Ovary (tissue), 3 donors: ENCODE results near the gene BRINP3.

Experiments
- CTCF ChIP-seq, 3 donors: fragments of 450-650 bp in 2 of 3; fragments of 200-600 bp in 1 of 3; IDR thresholded peaks; one replicate each; pipeline versions ENCODE4 v1.5.1 to v1.8.0; 2016 to 2022; ENCODE audit warnings: antibody characterized with exemption in 3 of 3, mild to moderate bottlenecking in 1 of 3
- EP300 ChIP-seq: sonication (generic); formaldehyde crosslinking; IDR thresholded peaks from one replicate; pipeline ENCODE4 v1.6.1; 2017; ENCODE audit warnings: antibody characterized with exemption
- POLR2A ChIP-seq: fragments of 450-650 bp; IDR thresholded peaks from one replicate; pipeline ENCODE4 v1.6.1; 2017; ENCODE audit warnings: antibody characterized with exemption, mild to moderate bottlenecking, moderate library complexity
- donor health status: DM: no; HTN: no; CAD: no.

- TF ChIP-seq CTCF (IDR thresholded peaks at IDR 0.05) (no peak), EP300 (no peak), POLR2A (no peak)
Observed at GRCh38 chr1:190312763-190313162, 164.9 kb downstream of the BRINP3 start.
